Measurements from ENCODE around the gene LMOD2. TPM values are rescaled to one million over a fixed set of nuclear protein-coding genes. Genes with fewer than 3 reads are reported as not detected.

The LMOD2 gene
- total RNA-seq, 1 donor from 2014 or later, result not detected

DNA sequence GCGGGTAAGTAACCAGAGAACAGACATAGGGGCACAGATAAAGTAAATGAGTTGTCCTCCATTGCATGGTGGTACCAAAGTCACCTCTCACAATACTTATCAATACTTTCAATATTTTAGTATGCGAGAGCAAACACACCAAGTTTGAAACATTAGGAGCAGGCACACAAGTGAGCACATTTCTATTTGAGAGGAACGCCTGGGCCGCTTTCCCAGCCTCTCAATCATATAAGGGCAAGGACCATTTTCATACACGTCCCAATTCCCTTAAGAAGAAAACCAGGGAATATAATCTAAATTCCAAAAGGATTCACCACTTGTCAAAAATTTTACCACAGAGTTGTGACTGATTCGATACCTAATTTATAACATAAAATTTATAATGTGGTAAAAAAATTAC, 7.5 kb downstream of the LMOD2 start:
- Mint-ChIP-seq H3K36me3 (no peaks in the 10 kb centered on the region), H3K9me3 (peaks cover 4% of the 10 kb centered on the region), H3K27me3 (no peaks in the 10 kb centered on the region), H3K4me1 (ENCODE audit: unreplicated experiment) (peaks cover 10% of the 10 kb centered on the region), H3K27ac (no peak overlapping the region), H3K4me3 (no peak overlapping the region)
- no peak for DNase-seq (ENCODE audit: extremely low spot score, unreplicated experiment)
- no peak for TF ChIP-seq CTCF (conservative IDR thresholded peaks at IDR 0.05)

GRCh38 chr7:123665157-123665556, 9.5 kb downstream of the LMOD2 start:
- peaks cover 4% of the 10 kb centered on the region for H3K9me3 Mint-ChIP-seq
- no peak overlapping the region for H3K4me3 Mint-ChIP-seq
- no peak overlapping the region for H3K27ac Mint-ChIP-seq
- no peaks in the 10 kb centered on the region for H3K36me3 Mint-ChIP-seq
- TF ChIP-seq CTCF (conservative IDR thresholded peaks at IDR 0.05), result no peak
- H3K27me3 Mint-ChIP-seq, result no peaks in the 10 kb centered on the region
- peaks cover 13% of the 10 kb centered on the region for H3K4me1 Mint-ChIP-seq (ENCODE audit: unreplicated experiment)
- DNase-seq (ENCODE audit: extremely low spot score, unreplicated experiment), result no peak

DNA sequence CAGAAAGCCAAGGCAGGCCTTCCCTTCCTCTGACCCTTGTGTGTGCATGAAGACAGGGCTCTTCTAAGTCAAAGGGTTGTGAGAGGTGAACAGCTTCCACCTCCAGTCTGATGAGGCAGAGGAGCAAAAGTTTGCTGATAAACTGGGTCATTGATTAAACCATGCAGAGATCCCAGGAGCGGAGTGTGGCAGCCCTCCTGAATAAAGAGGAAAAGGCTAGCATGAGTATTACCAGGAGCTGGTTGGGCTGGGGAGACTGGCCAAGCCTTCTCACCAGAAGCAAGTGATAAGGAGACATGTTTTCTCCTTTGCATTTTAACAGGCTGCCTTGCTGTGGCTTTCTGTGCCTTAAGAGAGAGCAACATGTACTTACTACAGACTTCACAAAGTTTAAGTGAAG, 10.2 kb downstream of the LMOD2 start:
- Mint-ChIP-seq H3K27me3 (no peaks in the 10 kb centered on the region), H3K9me3 (peaks cover 4% of the 10 kb centered on the region), H3K36me3 (no peaks in the 10 kb centered on the region), H3K4me3 (no peak overlapping the region), H3K4me1 (ENCODE audit: unreplicated experiment) (peaks cover 10% of the 10 kb centered on the region), H3K27ac (no peak overlapping the region)
- TF ChIP-seq CTCF (conservative IDR thresholded peaks at IDR 0.05), result no peak
- no peak for DNase-seq (ENCODE audit: extremely low spot score, unreplicated experiment)

- Mint-ChIP-seq H3K27ac (no peak overlapping the region), H3K27me3 (no peaks in the 10 kb centered on the region), H3K36me3 (no peaks in the 10 kb centered on the region), H3K9me3 (peaks cover 4% of the 10 kb centered on the region), H3K4me3 (no peak overlapping the region), H3K4me1 (ENCODE audit: unreplicated experiment) (peaks cover 10% of the 10 kb centered on the region)
- no peak for TF ChIP-seq CTCF (conservative IDR thresholded peaks at IDR 0.05)
- DNase-seq (ENCODE audit: extremely low spot score, unreplicated experiment), result no peak
Observed at GRCh38 chr7:123666492-123666891, 10.8 kb downstream of the LMOD2 start.

GRCh38 chr7:123669485-123669884, 13.8 kb downstream of the LMOD2 start:
- no peak overlapping the region for H3K27ac Mint-ChIP-seq
- H3K4me1 Mint-ChIP-seq (ENCODE audit: unreplicated experiment), result peaks cover 13% of the 10 kb centered on the region
- H3K9me3 Mint-ChIP-seq, result no peaks in the 10 kb centered on the region
- no peak for TF ChIP-seq CTCF (conservative IDR thresholded peaks at IDR 0.05)
- H3K36me3 Mint-ChIP-seq, result no peaks in the 10 kb centered on the region
- no peak for DNase-seq (ENCODE audit: extremely low spot score, unreplicated experiment)
- no peaks in the 10 kb centered on the region for H3K27me3 Mint-ChIP-seq
- no peak overlapping the region for H3K4me3 Mint-ChIP-seq

DNA sequence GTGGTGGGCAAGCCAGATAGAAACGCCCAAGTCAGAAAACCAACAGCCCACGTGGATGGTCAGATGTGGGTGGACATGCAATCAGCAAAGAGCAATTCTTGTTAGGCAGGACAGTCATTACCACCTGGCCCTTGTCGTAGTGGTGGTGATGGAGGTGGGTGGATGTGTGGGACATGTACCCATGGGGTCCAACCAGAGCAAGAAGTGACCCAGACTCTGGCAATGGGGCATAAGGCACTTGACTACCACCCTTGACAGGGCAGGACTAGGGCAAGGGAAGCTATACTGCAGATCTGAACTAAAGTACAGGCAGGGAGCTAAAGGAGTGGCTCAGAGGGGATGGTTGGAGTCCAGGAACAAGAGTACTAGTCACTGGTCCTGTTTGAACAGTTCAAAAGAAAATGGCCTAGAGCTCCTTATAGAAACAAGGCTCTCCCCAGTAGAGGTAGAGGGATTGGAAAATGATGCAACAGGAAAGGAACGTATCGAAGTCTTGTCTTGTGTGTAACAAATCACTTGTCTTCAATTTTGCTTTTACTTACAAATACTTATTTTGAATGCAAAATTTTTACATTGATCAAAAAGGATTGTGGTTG, 17.6 kb downstream of the LMOD2 start:
- peak overlapping the region; percentile 24 for H3K27ac Mint-ChIP-seq
- H3K36me3 Mint-ChIP-seq, result no peaks in the 10 kb centered on the region
- no peak for TF ChIP-seq CTCF (conservative IDR thresholded peaks at IDR 0.05)
- no peak for DNase-seq (ENCODE audit: extremely low spot score, unreplicated experiment)
- peaks cover 7% of the 10 kb centered on the region for H3K4me1 Mint-ChIP-seq (ENCODE audit: unreplicated experiment)
- H3K9me3 Mint-ChIP-seq, result no peaks in the 10 kb centered on the region
- H3K4me3 Mint-ChIP-seq, result no peak overlapping the region
- H3K27me3 Mint-ChIP-seq, result no peaks in the 10 kb centered on the region
